ENCODE results near the gene CDK6.

GRCh38 chr7:92589056-92589455 lies 247.3 kb downstream of the CDK6 start:
- TF ChIP-seq, protein P1, sequence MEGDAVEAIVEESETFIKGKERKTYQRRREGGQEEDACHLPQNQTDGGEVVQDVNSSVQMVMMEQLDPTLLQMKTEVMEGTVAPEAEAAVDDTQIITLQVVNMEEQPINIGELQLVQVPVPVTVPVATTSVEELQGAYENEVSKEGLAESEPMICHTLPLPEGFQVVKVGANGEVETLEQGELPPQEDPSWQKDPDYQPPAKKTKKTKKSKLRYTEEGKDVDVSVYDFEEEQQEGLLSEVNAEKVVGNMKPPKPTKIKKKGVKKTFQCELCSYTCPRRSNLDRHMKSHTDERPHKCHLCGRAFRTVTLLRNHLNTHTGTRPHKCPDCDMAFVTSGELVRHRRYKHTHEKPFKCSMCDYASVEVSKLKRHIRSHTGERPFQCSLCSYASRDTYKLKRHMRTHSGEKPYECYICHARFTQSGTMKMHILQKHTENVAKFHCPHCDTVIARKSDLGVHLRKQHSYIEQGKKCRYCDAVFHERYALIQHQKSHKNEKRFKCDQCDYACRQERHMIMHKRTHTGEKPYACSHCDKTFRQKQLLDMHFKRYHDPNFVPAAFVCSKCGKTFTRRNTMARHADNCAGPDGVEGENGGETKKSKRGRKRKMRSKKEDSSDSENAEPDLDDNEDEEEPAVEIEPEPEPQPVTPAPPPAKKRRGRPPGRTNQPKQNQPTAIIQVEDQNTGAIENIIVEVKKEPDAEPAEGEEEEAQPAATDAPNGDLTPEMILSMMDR (IDR thresholded peaks at IDR 0.05 in 8 of 11, conservative IDR thresholded peaks at IDR 0.05 in 3 of 11) = no peak
- TF ChIP-seq POLR2A (IDR thresholded peaks at IDR 0.05) = no peak

Measured in spleen (tissue), 7 donors.